NCI-H128 (cell line): ENCODE results near the gene JMJD1C.
"Not testable (repeated sequence)": the region's sequence is repeated elsewhere in the genome, so short reads cannot be mapped to it uniquely, and the experiment has no call there.

Experiments used
- DNase-seq: peaks from one replicate; lab custom pipeline; 2025; ENCODE audit not compliant: unreplicated experiment; lab: John Stamatoyannopoulos, UW

The JMJD1C gene

DNA sequence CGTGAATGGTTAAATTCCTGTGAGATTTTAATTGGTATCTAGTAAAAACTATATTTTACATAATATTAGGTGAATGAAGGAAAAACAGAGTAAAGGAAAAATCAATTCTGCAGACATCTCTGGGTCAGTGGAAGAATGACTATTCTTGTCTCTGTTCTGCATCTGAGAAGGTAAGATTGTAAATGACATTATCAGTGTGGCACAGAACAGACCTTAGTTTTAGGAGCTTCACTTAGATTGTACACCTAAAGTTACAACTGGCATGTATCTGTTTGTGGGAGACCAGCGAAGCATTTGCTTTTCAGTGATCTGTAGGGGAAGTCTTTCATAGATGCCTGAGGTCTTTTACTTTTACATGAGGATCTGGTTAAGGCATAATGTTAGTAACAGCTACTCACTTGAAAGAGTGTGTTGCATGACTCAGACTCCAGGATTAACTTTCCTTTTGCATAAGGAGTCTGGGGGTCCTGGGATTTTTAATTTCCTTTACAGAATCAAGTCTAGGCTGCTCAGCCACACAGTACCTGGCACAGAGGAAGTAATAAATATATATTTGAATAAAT lies 56.2 kb downstream of the JMJD1C start:
- DNase-seq = no peak

GRCh38 chr10:63407136-63407662 lies 58.6 kb downstream of the JMJD1C start:
- DNase-seq = no peak

DNA sequence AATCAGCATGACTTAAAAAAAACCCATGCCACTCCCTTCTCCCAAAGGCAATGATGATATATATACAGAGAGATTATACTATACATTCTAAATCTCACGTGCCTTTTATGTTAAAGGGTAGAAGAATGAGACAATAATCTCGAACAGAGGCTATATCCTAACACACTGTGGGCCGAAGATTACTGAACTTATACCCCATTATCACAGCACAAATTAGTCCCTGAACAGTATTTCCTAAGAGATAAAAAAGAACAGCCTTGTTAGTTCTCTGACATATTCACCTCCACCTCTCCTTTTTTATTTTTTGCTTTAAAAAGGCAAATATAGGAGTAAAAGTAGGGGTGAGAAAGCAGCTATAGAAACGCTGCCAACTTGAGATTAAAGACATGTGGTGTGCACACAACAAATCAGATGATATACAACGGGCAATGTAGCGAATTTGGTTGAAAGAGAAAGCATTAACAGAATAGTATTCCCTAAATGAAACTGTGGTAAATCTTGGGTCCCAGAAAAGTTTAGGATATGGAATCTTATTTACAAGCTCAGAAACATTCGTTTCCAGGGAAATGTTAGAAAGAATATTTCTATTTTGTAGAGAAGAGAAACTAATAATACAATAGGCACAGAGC lies 69.5 kb downstream of the JMJD1C start:
- DNase-seq = no peak

- no peak for DNase-seq
These were observed 72.7 kb downstream of the JMJD1C start for GRCh38 chr10:63393050-63393449.

- DNase-seq = no peak
These were observed 73.6 kb downstream of the JMJD1C start for GRCh38 chr10:63392224-63392623.

DNA sequence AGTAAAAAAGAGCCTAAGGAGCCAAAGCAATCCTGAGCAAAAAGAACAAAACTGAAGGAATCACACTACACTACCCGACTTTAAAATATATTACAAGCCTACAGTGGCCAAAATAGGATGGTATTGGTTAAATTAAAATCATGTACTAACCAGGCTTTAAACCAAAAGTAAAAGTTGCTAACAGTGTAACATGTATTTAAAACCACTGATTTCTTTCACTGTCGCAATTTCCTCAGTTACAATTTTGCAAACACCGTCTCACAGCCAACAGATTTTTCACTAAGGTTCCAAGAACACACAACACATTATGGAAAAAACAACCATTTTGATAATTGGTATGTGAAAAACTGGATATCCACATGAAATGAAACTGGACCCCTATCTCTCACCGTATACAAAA lies 74.0 kb downstream of the JMJD1C start:
- DNase-seq = no peak

- no peak for DNase-seq
These were observed 75.3 kb downstream of the JMJD1C start for GRCh38 chr10:63390521-63390920.

- no peak for DNase-seq
These were observed 77.3 kb downstream of the JMJD1C start for GRCh38 chr10:63388421-63389031.

DNA sequence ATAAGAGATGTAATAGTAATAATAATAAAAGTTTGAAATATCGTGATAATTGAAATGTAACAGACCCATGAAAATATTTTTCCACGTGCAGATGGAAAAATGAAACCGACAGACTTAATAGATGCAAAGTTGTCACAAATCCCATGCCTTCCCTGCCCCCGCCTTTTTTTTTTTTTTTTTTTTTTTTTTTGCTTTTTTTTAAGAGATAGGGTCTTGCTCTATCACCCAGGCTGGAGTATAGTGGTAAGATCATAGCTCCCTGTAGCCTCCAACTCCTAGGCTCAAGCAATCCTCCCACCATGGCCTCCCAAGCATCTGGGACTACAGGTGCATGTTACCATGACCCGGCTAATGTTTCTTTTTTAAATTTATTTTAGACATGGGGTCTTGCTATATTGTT lies 80.5 kb downstream of the JMJD1C start:
- no peak for DNase-seq

DNA sequence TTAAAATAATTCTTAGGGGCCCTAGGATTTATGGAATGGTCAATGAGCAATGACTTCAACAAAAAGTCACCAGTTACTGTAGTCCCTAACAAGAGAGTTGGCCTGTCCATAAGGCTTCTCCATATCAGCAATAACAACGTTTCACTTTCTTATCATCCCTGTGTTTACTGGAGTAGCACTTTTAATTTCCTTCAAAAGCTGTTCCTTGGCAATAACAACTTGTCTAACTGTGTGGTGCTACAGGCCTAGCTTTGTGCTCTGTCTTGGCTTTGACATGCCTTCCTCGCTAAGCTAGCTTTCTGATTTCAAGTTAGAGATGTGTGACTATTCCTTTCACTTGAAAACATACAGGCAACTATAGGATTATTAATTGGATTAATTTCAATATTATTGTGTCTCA lies 81.1 kb downstream of the JMJD1C start:
- no peak for DNase-seq

- DNase-seq = no peak
These were observed 81.8 kb downstream of the JMJD1C start for GRCh38 chr10:63384001-63384400.

DNA sequence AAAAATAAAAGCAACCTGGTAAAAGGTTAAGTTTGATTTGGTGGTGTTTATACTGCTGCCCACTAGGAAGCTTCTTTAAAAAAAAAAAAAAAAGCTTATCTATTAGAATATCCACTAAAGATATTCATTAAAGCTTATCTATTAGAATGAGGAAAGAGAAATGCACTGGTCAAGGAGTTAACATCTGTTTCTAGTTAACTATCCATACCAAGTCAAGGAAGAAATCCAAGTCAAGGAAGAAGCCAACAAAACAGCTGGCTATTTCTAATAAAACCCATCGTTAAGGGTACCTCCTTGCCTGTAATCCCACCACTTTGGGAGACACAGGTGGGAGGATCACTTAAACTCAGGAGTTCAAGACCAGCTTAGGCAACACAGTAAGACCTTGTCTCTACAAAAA lies 82.6 kb downstream of the JMJD1C start:
- DNase-seq = no peak

DNA sequence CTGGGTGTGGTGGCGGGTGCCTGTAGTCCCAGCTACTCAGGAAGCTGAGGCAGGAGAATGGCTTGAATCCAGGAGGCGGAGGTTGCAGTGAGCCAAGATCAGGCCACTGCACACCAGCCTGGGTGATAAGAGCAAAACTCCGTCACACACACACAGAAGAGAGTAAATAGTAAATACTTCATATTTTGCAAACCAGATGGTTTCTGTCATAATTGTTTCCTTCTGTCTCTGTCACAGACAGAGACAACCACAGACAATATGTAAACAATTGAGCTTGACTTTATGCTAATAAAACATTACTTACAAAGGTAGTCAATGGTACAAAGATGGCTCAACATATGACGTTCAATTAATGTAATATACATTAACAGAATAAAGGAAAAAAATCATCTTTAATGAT lies 83.7 kb downstream of the JMJD1C start:
- no peak for DNase-seq

DNA sequence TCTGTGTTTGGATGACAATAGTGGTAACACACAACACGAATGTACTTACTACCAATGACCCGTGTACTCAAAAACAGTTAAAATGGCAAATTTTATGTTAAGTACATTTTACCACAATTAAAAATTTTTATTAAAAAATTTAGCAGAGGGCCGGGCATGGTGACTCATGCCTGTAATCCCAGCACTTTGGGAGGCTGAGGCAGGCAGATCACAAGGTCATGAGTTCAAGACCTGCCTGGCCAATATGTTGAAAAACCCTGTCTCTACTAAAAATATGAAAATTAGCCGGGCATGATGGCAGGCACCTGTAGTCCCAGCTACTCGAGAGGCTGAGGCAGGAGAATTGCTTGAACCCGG lies 88.5 kb downstream of the JMJD1C start:
- DNase-seq = not testable (repeated sequence)

GRCh38 chr10:63376560-63377304 lies 89.0 kb downstream of the JMJD1C start:
- no peak for DNase-seq

- DNase-seq = no peak
These were observed 89.9 kb downstream of the JMJD1C start for GRCh38 chr10:63375859-63376258.

DNA sequence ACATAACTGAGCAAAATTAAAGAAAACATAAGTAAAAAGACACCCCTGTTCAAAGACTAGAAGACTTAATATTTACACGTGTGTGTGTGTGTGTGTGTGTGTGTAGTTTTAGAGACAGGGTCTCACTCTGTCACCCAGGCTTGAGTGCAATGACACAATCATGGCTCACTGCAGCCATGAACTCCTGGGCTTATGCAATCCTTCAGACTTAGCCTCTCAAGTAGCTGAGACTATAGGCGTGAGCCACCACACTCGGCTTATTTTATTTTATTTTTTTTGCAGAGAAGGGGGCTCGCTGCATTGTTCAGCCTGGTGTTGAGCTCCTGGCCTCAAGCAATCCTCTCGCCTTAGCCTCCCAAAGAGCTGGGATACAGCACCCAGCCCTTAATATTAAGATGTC lies 90.3 kb downstream of the JMJD1C start:
- no peak for DNase-seq

GRCh38 chr10:63374991-63375390 lies 90.8 kb downstream of the JMJD1C start:
- no peak for DNase-seq

GRCh38 chr10:63373176-63373575 lies 92.6 kb downstream of the JMJD1C start:
- no peak for DNase-seq

- DNase-seq = no peak
These were observed 96.1 kb downstream of the JMJD1C start for GRCh38 chr10:63369711-63370110.

- no peak for DNase-seq
These were observed 97.4 kb downstream of the JMJD1C start for GRCh38 chr10:63368365-63368764.

DNA sequence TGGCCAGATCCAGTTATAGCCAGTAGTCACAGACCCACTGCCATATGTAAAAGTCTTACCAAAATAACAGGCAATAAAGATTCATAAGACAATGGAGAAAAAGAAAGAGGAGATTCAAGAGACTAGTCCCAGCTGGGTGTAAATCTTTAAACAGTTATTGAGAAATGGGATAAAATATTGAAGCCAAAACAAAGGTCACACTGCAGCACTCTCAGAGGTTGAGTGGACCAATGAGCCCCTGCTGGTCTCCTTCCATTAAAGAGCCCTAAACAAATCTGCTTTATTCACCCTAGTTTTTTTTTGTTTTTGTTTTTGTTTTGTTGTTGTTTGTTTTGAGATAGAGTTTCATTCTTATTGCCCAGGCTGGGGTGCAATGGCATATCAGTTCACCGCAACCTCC lies 98.8 kb downstream of the JMJD1C start:
- no peak for DNase-seq
